ENCODE measurements around the gene ASIC2.
"Not testable (repeated sequence)": the region's sequence is repeated elsewhere in the genome, so short reads cannot be mapped to it uniquely, and the experiment has no call there.

Gene ASIC2

GRCh38 chr17:33021731-33022408, 271.2 kb downstream of the ASIC2 start:
- no peak for DNase-seq (ENCODE audit: low read depth in 2 of 2)

GRCh38 chr17:33019161-33019890, 273.8 kb downstream of the ASIC2 start:
- DNase-seq (ENCODE audit: low read depth in 2 of 2) = no peak

- DNase-seq (ENCODE audit: low read depth in 2 of 2) = no peak
Observed at GRCh38 chr17:33017366-33017765, 275.7 kb downstream of the ASIC2 start.

- DNase-seq (ENCODE audit: low read depth in 2 of 2) = no peak
Observed at GRCh38 chr17:33016920-33017319, 276.2 kb downstream of the ASIC2 start.

GRCh38 chr17:33015716-33016346, 277.3 kb downstream of the ASIC2 start:
- no peak for DNase-seq (ENCODE audit: low read depth in 2 of 2)

GRCh38 chr17:33014751-33015150, 278.3 kb downstream of the ASIC2 start:
- DNase-seq (ENCODE audit: low read depth in 2 of 2) = no peak

GRCh38 chr17:33013596-33014375, 279.3 kb downstream of the ASIC2 start:
- DNase-seq (ENCODE audit: low read depth in 2 of 2) = no peak

GRCh38 chr17:33012522-33013033, 280.5 kb downstream of the ASIC2 start:
- no peak for DNase-seq (ENCODE audit: low read depth in 2 of 2)

GRCh38 chr17:33009636-33010035, 283.5 kb downstream of the ASIC2 start:
- DNase-seq (ENCODE audit: low read depth in 2 of 2) = no peak

GRCh38 chr17:33007186-33007585, 285.9 kb downstream of the ASIC2 start:
- no peak for DNase-seq (ENCODE audit: low read depth in 2 of 2)

- no peak for DNase-seq (ENCODE audit: low read depth in 2 of 2)
Observed at GRCh38 chr17:33002246-33002645, 290.8 kb downstream of the ASIC2 start.

GRCh38 chr17:32998887-32999228, 294.2 kb downstream of the ASIC2 start:
- DNase-seq (ENCODE audit: low read depth in 2 of 2) = no peak

GRCh38 chr17:32998111-32998886, 294.8 kb downstream of the ASIC2 start:
- peak; percentile 36 to 64 for DNase-seq (ENCODE audit: low read depth in 2 of 2)

- no peak for DNase-seq (ENCODE audit: low read depth in 2 of 2)
Observed at GRCh38 chr17:32995416-32996045, 297.6 kb downstream of the ASIC2 start.

- DNase-seq (ENCODE audit: low read depth in 2 of 2) = no peak
Observed at GRCh38 chr17:32993977-32994376, 299.1 kb downstream of the ASIC2 start.

GRCh38 chr17:32992321-32993033, 300.6 kb downstream of the ASIC2 start:
- no peak for DNase-seq (ENCODE audit: low read depth in 2 of 2)

- no peak for DNase-seq (ENCODE audit: low read depth in 2 of 2)
Observed at GRCh38 chr17:32988481-32989101, 304.5 kb downstream of the ASIC2 start.

GRCh38 chr17:32987868-32988267, 305.2 kb downstream of the ASIC2 start:
- not testable (repeated sequence) for DNase-seq (ENCODE audit: low read depth in 2 of 2)

GRCh38 chr17:32987453-32987805, 305.7 kb downstream of the ASIC2 start:
- not testable (repeated sequence) for DNase-seq (ENCODE audit: low read depth in 2 of 2)

All from stimulated activated CD8-positive, alpha-beta memory T cell treated with anti-CD3 and anti-CD28 coated beads, Interleukin-7, amount 100 ng/mL, for 1 hour (primary cell).